ENCODE measurements around the gene GALR1. TPM values are rescaled to one million over a fixed set of nuclear protein-coding genes. Genes with fewer than 3 reads are reported as not detected.

Gene GALR1
- total RNA-seq, 1 donor from 2014 or later: not detected

GRCh38 chr18:77298172-77298571 lies 48.5 kb downstream of the GALR1 start:
- DNase-seq: no peak
- H3K4me1 ChIP-seq: no peaks in the 10 kb centered on the region
- H3K36me3 ChIP-seq: no peaks in the 10 kb centered on the region
- H3K9me3 ChIP-seq: no peaks in the 10 kb centered on the region
- intact Hi-C loops (cut with DNase I): no loop called here
- no peaks in the 10 kb centered on the region for H3K27me3 ChIP-seq (ENCODE audit: low read depth)
- no peak overlapping the region for H3K4me3 ChIP-seq
- no peak for ATAC-seq
- no peak for TF ChIP-seq CTCF (IDR thresholded peaks at IDR 0.05)
- no peak overlapping the region for H3K27ac ChIP-seq

- H3K27me3 ChIP-seq (ENCODE audit: low read depth): no peaks in the 10 kb centered on the region
- no peak for DNase-seq
- no peaks in the 10 kb centered on the region for H3K9me3 ChIP-seq
- no peak overlapping the region for H3K27ac ChIP-seq
- no peak for TF ChIP-seq CTCF (IDR thresholded peaks at IDR 0.05)
- intact Hi-C loops (cut with DNase I): no loop called here
- H3K4me1 ChIP-seq: no peaks in the 10 kb centered on the region
- no peak for ATAC-seq
- H3K4me3 ChIP-seq: no peak overlapping the region
- H3K36me3 ChIP-seq: no peaks in the 10 kb centered on the region
Observed at GRCh38 chr18:77299706-77300105, 50.1 kb downstream of the GALR1 start.

- DNase-seq: no peak
Observed at GRCh38 chr18:77300579-77300978, 50.9 kb downstream of the GALR1 start.

GRCh38 chr18:77304268-77304667 lies 54.6 kb downstream of the GALR1 start:
- no peaks in the 10 kb centered on the region for H3K36me3 ChIP-seq
- H3K9me3 ChIP-seq: no peaks in the 10 kb centered on the region
- H3K4me3 ChIP-seq: no peak overlapping the region
- no peak for DNase-seq
- no peak for TF ChIP-seq CTCF (IDR thresholded peaks at IDR 0.05)
- H3K4me1 ChIP-seq: no peaks in the 10 kb centered on the region
- H3K27ac ChIP-seq: no peak overlapping the region
- intact Hi-C loops (cut with DNase I): no loop called here
- ATAC-seq: no peak
- H3K27me3 ChIP-seq (ENCODE audit: low read depth): no peaks in the 10 kb centered on the region

More at GRCh38 chr18:77300579-77300978, 50.9 kb downstream of the GALR1 start:
- no peak for TF ChIP-seq CTCF (IDR thresholded peaks at IDR 0.05)
- Histone ChIP-seq H3K4me1 (no peaks in the 10 kb centered on the region), H3K27me3 (ENCODE audit: low read depth) (no peaks in the 10 kb centered on the region), H3K9me3 (no peaks in the 10 kb centered on the region), H3K27ac (no peak overlapping the region), H3K36me3 (no peaks in the 10 kb centered on the region), H3K4me3 (no peak overlapping the region)
- ATAC-seq: no peak
- intact Hi-C loops (cut with DNase I): no loop called here

- H3K27me3 ChIP-seq (ENCODE audit: low read depth): no peaks in the 10 kb centered on the region
- H3K9me3 ChIP-seq: no peaks in the 10 kb centered on the region
- no peaks in the 10 kb centered on the region for H3K36me3 ChIP-seq
- no peak for TF ChIP-seq CTCF (IDR thresholded peaks at IDR 0.05)
- intact Hi-C loops (cut with DNase I): no loop called here
- no peak for ATAC-seq
- DNase-seq: no peak
- no peaks in the 10 kb centered on the region for H3K4me1 ChIP-seq
- H3K27ac ChIP-seq: no peak overlapping the region
- H3K4me3 ChIP-seq: no peak overlapping the region
Observed at GRCh38 chr18:77305676-77306075, 56.0 kb downstream of the GALR1 start.

GRCh38 chr18:77308216-77308615 lies 58.6 kb downstream of the GALR1 start:
- TF ChIP-seq CTCF (IDR thresholded peaks at IDR 0.05): no peak
- H3K9me3 ChIP-seq: no peaks in the 10 kb centered on the region
- no peaks in the 10 kb centered on the region for H3K36me3 ChIP-seq
- no peak overlapping the region for H3K4me3 ChIP-seq
- DNase-seq (no peak), ATAC-seq (no peak)
- no peaks in the 10 kb centered on the region for H3K4me1 ChIP-seq
- no peak overlapping the region for H3K27ac ChIP-seq
- no peaks in the 10 kb centered on the region for H3K27me3 ChIP-seq (ENCODE audit: low read depth)
- intact Hi-C loops (cut with DNase I): no loop called here
